ENCODE data around the gene CALR3.
"Not testable (repeated sequence)": the region's sequence is repeated elsewhere in the genome, so short reads cannot be mapped to it uniquely, and the experiment has no call there.

Gene CALR3

DNA sequence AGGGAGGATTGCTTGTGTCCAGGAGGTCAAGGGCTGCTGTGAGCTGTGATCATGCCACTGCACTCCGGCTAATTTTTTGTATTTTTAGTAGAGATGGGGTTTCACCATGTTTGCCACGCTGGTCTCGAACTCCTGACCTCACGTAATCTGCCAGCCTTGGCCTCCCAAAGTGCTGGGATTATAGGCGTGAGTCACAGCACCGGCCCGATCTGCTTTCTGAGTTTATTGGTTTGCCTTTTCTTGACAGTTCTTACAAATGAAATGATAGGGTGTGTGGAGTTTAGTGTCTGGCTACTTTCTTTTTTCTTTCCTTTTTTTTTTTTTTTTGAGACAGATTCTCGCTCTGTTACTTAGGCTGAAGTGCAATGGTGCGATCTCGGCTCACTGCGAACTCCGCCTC, 1.1 kb upstream of the CALR3 start:
- Histone ChIP-seq H3K27ac (no peak overlapping the region), H3K27me3 (no peaks in the 10 kb centered on the region), H3K9me3 (no peaks in the 10 kb centered on the region), H3K4me3 (ENCODE audit: low read depth in 1 of 2, low read length in 1 of 2) (no peak overlapping the region), H3K4me1 (ENCODE audit: control insufficient read depth in 1 of 2, insufficient read depth in 1 of 2, low read depth in 1 of 2, low read length in 1 of 2) (peaks cover 11 to 12% of the 10 kb centered on the region in 2 experiments), H3K36me3 (no peaks in the 10 kb centered on the region)
- TF ChIP-seq, protein P1, sequence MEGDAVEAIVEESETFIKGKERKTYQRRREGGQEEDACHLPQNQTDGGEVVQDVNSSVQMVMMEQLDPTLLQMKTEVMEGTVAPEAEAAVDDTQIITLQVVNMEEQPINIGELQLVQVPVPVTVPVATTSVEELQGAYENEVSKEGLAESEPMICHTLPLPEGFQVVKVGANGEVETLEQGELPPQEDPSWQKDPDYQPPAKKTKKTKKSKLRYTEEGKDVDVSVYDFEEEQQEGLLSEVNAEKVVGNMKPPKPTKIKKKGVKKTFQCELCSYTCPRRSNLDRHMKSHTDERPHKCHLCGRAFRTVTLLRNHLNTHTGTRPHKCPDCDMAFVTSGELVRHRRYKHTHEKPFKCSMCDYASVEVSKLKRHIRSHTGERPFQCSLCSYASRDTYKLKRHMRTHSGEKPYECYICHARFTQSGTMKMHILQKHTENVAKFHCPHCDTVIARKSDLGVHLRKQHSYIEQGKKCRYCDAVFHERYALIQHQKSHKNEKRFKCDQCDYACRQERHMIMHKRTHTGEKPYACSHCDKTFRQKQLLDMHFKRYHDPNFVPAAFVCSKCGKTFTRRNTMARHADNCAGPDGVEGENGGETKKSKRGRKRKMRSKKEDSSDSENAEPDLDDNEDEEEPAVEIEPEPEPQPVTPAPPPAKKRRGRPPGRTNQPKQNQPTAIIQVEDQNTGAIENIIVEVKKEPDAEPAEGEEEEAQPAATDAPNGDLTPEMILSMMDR (IDR thresholded peaks at IDR 0.05) = no peak

DNA sequence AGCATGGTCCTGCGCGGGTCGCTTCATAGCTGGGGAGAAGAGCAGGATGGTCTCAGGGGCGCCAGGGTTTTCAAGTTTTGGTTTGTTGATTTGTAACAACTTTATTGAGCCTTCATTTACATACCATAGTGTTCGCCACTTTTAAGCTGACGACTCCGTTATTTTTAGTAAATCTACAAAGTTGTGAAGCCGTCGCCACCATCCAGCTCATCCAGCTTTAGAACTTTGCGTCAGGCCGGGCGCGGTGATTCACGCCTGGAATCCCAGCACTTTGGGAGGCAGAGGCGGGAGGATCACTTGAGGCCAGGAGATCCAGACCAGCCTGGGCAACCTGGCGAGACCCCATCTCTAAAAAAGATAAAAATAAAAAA, 631 bp upstream of the CALR3 start:
- H3K4me3 ChIP-seq (ENCODE audit: low read depth in 1 of 2, low read length in 1 of 2) = peak overlapping the region; percentile 86 to 94
- no peaks in the 10 kb centered on the region for H3K36me3 ChIP-seq
- no peaks in the 10 kb centered on the region for H3K9me3 ChIP-seq
- no peaks in the 10 kb centered on the region for H3K27me3 ChIP-seq
- H3K27ac ChIP-seq = peak overlapping the region; percentile 49
- H3K4me1 ChIP-seq (ENCODE audit: control insufficient read depth in 1 of 2, insufficient read depth in 1 of 2, low read depth in 1 of 2, low read length in 1 of 2) = peaks cover 11 to 12% of the 10 kb centered on the region in 2 experiments
- TF ChIP-seq, protein P1 (IDR thresholded peaks at IDR 0.05) = no peak

GRCh38 chr19:16486476-16486875, 9.5 kb downstream of the CALR3 start:
- not testable (repeated sequence) for H3K4me3 ChIP-seq (ENCODE audit: low read depth in 1 of 2, low read length in 1 of 2); H3K9me3 ChIP-seq; H3K36me3 ChIP-seq; H3K27me3 ChIP-seq; H3K27ac ChIP-seq; H3K4me1 ChIP-seq (ENCODE audit: control insufficient read depth in 1 of 2, insufficient read depth in 1 of 2, low read depth in 1 of 2, low read length in 1 of 2)

GRCh38 chr19:16482745-16483144, 13.2 kb downstream of the CALR3 start:
- Histone ChIP-seq H3K9me3 (no peaks in the 10 kb centered on the region), H3K27me3 (no peaks in the 10 kb centered on the region), H3K4me3 (ENCODE audit: low read depth in 1 of 2, low read length in 1 of 2) (no peak overlapping the region), H3K36me3 (no peaks in the 10 kb centered on the region), H3K4me1 (ENCODE audit: control insufficient read depth in 1 of 2, insufficient read depth in 1 of 2, low read depth in 1 of 2, low read length in 1 of 2) (no peaks in the 10 kb centered on the region), H3K27ac (no peak overlapping the region)
- TF ChIP-seq, protein P1 (IDR thresholded peaks at IDR 0.05) = no peak

DNA sequence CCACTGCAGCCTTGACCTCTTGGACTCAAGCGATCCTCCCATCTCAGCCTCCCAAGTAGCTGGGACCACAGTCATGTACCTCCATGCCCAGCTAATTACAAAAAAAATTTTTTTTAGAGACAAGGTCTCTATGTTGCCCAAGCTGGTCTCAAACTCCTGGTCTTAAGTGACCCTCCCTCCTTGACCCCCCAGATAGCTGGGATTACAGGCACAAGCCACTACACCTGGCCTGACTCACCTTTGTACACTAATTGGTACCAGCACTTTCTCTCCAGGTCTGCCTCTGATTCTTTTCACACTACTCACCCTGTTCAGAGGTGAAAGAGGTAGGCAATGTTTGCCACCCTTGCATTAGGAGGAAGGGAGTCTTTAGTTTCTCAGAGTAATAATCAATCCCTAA, 18.7 kb downstream of the CALR3 start:
- Histone ChIP-seq H3K9me3 (no peaks in the 10 kb centered on the region), H3K27ac (no peak overlapping the region), H3K36me3 (no peaks in the 10 kb centered on the region), H3K4me1 (ENCODE audit: control insufficient read depth in 1 of 2, insufficient read depth in 1 of 2, low read depth in 1 of 2, low read length in 1 of 2) (peaks cover 3% of the 10 kb centered on the region in 2 experiments), H3K27me3 (no peaks in the 10 kb centered on the region), H3K4me3 (ENCODE audit: low read depth in 1 of 2, low read length in 1 of 2) (no peak overlapping the region)
- TF ChIP-seq, protein P1 (IDR thresholded peaks at IDR 0.05) = no peak

DNA sequence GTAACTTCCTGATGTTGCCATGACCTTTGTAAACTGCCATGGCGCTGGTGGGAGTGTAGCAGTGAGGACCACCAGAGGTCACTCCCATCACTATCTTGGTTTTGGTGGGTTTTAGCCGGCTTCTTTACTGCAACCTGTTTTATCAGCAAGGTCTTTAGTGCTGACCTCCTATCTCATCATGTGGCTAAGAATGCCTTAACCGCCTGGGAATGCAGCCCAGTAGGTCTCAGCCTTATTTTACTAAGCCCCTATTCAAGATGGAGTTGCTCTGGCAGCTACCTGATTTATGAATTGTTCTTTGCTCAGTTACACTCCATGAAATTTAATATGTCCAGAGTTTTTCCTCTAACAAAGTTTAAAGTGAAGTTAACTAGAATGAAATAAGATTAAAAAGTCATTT, 19.6 kb downstream of the CALR3 start:
- Histone ChIP-seq H3K4me1 (ENCODE audit: control insufficient read depth in 1 of 2, insufficient read depth in 1 of 2, low read depth in 1 of 2, low read length in 1 of 2) (peaks cover 6% of the 10 kb centered on the region in 2 experiments), H3K9me3 (no peaks in the 10 kb centered on the region), H3K4me3 (ENCODE audit: low read depth in 1 of 2, low read length in 1 of 2) (no peak overlapping the region), H3K36me3 (no peaks in the 10 kb centered on the region), H3K27ac (no peak overlapping the region), H3K27me3 (no peaks in the 10 kb centered on the region)
- TF ChIP-seq, protein P1 (IDR thresholded peaks at IDR 0.05) = no peak
